ENCODE measurements around the gene SPATA3.

Gene SPATA3

DNA sequence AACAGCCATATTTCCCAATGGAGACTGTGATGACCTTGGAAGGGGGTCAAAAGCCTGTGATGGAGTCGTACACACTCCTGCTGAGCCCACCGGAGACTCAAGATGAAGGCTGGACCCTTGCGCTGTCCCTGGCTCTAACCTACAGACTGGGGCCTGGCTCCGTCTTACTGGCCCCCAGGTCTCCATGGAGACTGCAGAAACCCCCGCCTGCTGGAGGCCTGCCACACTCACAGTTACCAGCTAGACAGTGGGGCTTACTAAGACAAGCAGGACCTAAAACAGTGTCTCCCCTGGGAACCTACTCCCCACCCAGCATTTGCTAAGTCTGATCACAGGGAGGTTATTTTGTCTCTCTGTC is 51.0 kb downstream of the SPATA3 start:
- no peak for DNase-seq
- Histone ChIP-seq H3K27ac (no peak overlapping the region), H3K27me3 (ENCODE audit: insufficient read depth, low read depth, severe bottlenecking) (no peaks in the 10 kb centered on the region), H3K9me3 (ENCODE audit: severe bottlenecking) (no peaks in the 10 kb centered on the region), H3K4me3 (ENCODE audit: low read depth, low read length) (no peak overlapping the region), H3K36me3 (no peaks in the 10 kb centered on the region)
- TF ChIP-seq, protein P1, sequence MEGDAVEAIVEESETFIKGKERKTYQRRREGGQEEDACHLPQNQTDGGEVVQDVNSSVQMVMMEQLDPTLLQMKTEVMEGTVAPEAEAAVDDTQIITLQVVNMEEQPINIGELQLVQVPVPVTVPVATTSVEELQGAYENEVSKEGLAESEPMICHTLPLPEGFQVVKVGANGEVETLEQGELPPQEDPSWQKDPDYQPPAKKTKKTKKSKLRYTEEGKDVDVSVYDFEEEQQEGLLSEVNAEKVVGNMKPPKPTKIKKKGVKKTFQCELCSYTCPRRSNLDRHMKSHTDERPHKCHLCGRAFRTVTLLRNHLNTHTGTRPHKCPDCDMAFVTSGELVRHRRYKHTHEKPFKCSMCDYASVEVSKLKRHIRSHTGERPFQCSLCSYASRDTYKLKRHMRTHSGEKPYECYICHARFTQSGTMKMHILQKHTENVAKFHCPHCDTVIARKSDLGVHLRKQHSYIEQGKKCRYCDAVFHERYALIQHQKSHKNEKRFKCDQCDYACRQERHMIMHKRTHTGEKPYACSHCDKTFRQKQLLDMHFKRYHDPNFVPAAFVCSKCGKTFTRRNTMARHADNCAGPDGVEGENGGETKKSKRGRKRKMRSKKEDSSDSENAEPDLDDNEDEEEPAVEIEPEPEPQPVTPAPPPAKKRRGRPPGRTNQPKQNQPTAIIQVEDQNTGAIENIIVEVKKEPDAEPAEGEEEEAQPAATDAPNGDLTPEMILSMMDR (IDR thresholded peaks at IDR 0.05; ENCODE audit: low read depth, low read length): no peak

DNA sequence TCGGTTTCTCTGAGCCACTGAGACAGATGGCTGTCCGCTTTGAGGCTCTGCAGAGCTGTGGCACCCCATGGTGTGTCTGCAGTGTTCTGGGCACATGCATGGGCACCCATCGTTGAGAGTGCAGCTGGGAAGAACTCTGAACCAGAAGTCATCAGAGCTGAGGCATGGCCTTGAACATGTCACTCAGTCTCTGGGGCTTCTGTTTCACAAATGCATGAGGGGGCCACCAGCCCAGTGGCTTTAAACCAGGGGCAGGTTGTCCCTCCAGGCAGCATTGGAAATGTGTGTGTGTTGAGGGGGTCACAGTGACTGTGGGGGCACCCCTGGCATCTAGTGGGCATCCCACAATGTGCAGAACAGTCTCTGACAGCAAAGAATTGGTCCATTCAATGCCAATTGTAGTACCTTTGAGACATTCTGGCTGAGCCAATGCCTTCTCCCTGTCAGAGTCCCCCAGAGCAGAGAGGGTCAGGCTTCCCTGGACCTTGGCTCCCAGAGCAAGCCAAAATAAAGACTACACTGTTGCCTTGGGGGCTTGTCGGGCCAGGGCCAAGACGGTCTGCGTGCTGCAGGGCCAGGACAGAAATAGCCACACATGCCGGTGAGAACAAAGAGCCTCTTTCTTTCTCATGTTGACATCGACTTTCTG is 51.5 kb downstream of the SPATA3 start:
- no peaks in the 10 kb centered on the region for H3K9me3 ChIP-seq (ENCODE audit: severe bottlenecking)
- no peak overlapping the region for H3K4me3 ChIP-seq (ENCODE audit: low read depth, low read length)
- no peak overlapping the region for H3K27ac ChIP-seq
- no peaks in the 10 kb centered on the region for H3K36me3 ChIP-seq
- no peaks in the 10 kb centered on the region for H3K27me3 ChIP-seq (ENCODE audit: insufficient read depth, low read depth, severe bottlenecking)
- no peak for DNase-seq
- TF ChIP-seq, protein P1 (IDR thresholded peaks at IDR 0.05; ENCODE audit: low read depth, low read length): no peak

DNA sequence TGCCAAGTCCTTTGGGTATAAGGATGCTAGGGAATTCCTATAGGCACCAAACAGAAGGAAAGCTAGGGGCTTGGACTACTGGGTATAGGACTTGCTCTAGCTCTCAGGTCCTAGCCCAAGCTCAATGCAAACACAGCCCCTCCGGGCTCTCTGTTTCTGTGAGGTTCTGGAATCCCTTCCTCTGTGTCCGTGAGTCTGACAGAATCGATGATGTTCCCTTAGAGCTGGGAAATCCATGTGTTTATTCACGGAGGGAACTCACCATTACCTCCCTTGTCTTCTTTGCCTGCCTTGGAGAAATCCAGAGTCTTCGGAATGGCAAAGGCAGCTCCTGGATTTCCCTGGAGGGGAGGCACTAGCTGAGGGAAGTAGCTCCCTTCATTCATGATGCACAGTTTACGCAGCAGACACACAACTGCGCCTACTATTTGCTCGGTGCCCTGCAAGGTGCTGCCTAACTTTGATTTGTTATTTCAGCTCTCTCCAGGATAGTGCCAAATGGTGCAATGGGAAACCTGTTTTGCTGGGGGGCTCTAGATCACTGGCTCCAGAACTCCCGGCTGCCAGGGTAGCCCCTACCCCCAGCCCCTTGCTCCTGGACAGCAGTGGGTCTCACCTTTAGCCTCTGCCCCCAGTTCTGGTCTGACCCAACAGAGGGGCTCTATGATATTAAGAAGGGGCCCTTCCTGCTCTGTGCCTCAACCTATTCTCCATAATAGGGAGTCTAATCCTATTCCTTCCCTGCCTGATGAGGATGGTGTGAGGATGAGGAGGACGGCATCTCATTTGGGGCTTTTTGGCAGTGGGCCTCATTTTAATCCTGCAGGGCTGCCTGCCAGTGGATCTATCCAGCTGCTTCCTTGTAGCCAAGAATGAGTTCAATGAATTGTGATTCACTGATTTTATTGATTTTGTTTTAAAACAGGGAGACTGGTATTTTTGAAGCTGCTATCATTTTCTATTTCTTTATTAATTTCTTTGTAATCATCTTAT is 52.3 kb downstream of the SPATA3 start:
- Histone ChIP-seq H3K27me3 (ENCODE audit: insufficient read depth, low read depth, severe bottlenecking) (no peaks in the 10 kb centered on the region), H3K4me3 (ENCODE audit: low read depth, low read length) (no peak overlapping the region), H3K9me3 (ENCODE audit: severe bottlenecking) (peaks cover under 1% of the 10 kb centered on the region), H3K27ac (no peak overlapping the region), H3K36me3 (no peaks in the 10 kb centered on the region)
- TF ChIP-seq, protein P1 (IDR thresholded peaks at IDR 0.05; ENCODE audit: low read depth, low read length): no peak
- no peak for DNase-seq

DNA sequence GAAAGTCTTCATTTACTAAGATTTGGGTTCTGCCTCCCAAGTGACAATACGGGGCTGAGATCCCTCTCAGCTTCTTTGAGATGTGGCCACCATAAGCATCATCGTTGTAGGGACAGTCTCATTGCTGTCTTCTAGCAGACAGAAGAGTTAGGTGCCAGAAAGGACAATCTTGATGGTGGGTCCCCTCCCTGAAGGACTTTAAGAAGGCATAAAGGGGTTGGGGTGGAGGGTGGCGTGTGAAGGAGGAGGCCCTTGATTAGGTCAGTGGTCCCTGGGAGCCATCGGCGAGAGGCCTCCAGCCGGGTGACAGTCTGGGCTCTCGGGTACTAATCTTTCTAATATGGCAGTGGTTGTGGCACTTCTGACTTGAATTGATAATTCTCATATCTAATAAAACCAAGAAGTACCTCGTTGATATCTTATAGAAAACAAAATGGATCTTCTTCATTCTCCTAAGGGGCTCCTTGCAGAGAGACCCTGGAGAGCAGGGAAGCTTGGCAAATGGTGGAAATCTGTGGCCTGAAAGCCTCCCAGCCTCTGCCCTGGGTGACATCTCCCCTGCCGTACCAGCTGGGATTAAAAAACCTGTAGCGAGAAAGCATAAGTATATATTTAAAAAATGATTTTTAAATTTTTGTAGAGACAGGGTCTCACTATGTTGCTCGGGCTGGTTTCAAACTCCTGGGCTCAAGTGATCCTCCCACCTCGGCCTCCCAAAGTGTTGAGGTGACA is 53.5 kb downstream of the SPATA3 start:
- H3K36me3 ChIP-seq: no peaks in the 10 kb centered on the region
- no peak overlapping the region for H3K4me3 ChIP-seq (ENCODE audit: low read depth, low read length)
- no peaks in the 10 kb centered on the region for H3K27me3 ChIP-seq (ENCODE audit: insufficient read depth, low read depth, severe bottlenecking)
- peaks cover 2% of the 10 kb centered on the region for H3K9me3 ChIP-seq (ENCODE audit: severe bottlenecking)
- H3K27ac ChIP-seq: no peak overlapping the region
- TF ChIP-seq, protein P1 (IDR thresholded peaks at IDR 0.05; ENCODE audit: low read depth, low read length): no peak
- no peak for DNase-seq

DNA sequence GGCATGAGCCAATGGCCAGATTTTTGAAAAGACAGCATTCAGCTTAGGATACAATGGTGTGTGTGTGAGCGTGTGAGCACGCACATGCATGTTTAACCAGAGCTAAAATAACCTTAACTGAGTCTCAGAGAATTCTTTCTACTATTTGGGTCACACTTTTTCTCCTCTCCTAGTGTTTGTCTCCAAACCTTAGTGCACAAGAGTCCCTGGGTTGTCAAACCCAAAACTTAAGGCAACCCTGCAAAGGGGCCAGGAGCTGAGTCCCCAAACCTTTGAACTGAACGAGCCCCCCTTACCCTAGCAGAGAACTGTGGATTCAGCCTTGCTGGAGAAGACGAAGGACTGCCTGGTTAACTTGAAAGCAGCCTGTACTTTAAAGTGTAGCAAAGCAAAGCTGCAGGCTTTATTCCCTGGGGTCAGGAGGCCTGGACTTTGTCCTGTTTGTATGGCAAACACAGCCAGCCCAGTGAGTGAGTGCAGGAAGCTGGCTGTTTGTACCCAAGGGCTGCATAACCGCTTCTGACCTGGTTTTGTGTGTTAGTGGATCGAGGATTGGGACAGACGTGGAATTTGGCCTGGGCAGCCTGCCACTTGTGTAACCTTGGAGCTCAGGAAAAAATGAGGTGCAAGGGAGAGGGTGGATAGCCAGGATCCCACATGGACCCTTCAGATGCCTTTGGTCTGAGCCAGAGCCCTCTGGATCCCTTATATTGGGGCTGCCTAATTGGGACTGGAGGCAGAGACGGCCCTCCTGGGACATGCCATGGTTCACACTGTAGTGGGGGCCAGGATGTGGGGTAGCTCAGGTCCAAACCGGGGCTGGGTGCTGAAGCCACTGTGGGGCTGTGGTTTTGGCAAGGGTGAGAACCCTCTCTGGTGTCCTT is 54.3 kb downstream of the SPATA3 start:
- Histone ChIP-seq H3K36me3 (no peaks in the 10 kb centered on the region), H3K27me3 (ENCODE audit: insufficient read depth, low read depth, severe bottlenecking) (no peaks in the 10 kb centered on the region), H3K9me3 (ENCODE audit: severe bottlenecking) (peaks cover 2% of the 10 kb centered on the region), H3K27ac (no peak overlapping the region), H3K4me3 (ENCODE audit: low read depth, low read length) (no peak overlapping the region)
- no peak for DNase-seq
- TF ChIP-seq, protein P1 (IDR thresholded peaks at IDR 0.05; ENCODE audit: low read depth, low read length): no peak
